Effector memory CD8-positive, alpha-beta T cell (primary cell): Measurements from ENCODE around the gene UPP1.
A peak's percentile ranks its signal among the peaks of the same experiment; 100 is the strongest.

Experiments used
- ATAC-seq: fragments of 150-1000 bp; cut with Tn5 transposase; replicated peaks from 2 replicates; pipeline ENCODE4 v1.10.0; 2021; ENCODE audit warnings: mild to moderate bottlenecking, moderate library complexity
- DNase-seq, 3 experiments: peaks; one replicate each; pipeline ENCODE4 v3.0.0; 2021
- H3K27ac Mint-ChIP-seq, 2 donors: one replicate each; pipeline ENCODE4 v1.8.0; 2022; ENCODE audit warnings: mild to moderate bottlenecking in 2 of 2, mixed read lengths in 2 of 2, moderate library complexity in 2 of 2
- H3K27me3 Mint-ChIP-seq, 2 donors: one replicate each; pipeline ENCODE4 v1.8.0; 2022; ENCODE audit warnings: mixed read lengths in 2 of 2
- H3K36me3 Mint-ChIP-seq: one replicate; pipeline ENCODE4 v1.8.0; 2022; ENCODE audit warnings: mild to moderate bottlenecking, moderate library complexity, mixed read lengths; ENCODE audit not compliant: insufficient read depth
- H3K4me1 Mint-ChIP-seq, 2 donors: one replicate each; pipeline ENCODE4 v1.8.0; 2022; ENCODE audit warnings: low read depth in 2 of 2, mixed read lengths in 2 of 2
- H3K4me3 Mint-ChIP-seq, 2 donors: one replicate each; pipeline ENCODE4 v1.8.0; 2022; ENCODE audit warnings: mild to moderate bottlenecking in 2 of 2, mixed read lengths in 2 of 2, moderate library complexity in 2 of 2
- H3K9me3 Mint-ChIP-seq, 2 donors: one replicate each; pipeline ENCODE4 v1.8.0; 2022; ENCODE audit warnings: mixed read lengths in 2 of 2

The UPP1 gene

DNA sequence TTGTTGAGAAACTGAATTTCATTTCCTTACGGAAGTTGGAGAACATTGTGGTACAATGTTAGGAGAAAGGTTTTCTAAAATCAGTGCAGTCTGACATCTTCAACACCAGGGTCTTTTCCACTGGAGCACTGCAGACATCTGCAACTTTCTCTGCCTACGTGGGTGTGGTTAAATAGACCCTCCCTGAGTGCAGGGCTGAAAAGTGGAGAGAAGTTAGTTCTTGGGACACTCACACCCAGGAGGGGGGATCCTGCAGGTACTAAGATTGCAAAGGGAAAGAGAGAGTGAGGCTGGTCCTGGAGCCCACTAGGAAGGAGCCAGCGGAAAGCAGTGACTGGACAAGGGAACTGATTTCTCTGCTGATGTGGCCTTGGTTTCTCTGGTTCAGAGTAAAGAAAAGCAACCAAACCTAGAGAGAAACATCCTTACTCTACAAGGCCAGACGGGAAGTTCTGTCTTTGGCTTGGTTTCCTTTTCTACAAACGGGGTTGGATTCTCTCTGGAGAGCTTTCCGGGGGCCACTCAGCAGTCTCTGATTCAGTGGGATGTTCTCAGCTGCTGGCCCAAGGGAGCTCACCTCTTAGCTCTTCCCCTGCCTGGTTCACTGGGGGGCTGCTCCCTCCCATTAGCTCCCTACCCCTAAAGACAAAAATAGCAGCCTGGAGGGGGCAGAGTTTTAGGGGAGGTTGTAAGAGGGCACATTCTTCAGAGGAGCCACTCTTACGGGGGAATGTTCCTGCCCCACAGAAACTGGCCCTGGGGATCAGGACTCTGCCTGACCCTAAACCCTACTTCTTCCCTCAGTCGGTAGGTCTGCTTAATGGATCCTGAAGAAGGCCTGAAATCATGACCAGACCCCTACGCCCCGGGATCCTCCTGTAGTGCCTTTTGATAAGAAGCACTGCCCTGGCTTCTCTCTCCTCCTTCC is 2.7 kb downstream of the UPP1 start:
- Mint-ChIP-seq H3K9me3 (no peaks in the 10 kb centered on the region), H3K36me3 (peaks cover 89% of the 10 kb centered on the region), H3K27ac (peak overlapping the region; percentile 68 to 86), H3K27me3 (no peaks in the 10 kb centered on the region), H3K4me3 (peak overlapping the region; percentile 92 to 95), H3K4me1 (peaks cover 70 to 74% of the 10 kb centered on the region in 2 donors)
- ATAC-seq: no peak
- DNase-seq: no peak

DNA sequence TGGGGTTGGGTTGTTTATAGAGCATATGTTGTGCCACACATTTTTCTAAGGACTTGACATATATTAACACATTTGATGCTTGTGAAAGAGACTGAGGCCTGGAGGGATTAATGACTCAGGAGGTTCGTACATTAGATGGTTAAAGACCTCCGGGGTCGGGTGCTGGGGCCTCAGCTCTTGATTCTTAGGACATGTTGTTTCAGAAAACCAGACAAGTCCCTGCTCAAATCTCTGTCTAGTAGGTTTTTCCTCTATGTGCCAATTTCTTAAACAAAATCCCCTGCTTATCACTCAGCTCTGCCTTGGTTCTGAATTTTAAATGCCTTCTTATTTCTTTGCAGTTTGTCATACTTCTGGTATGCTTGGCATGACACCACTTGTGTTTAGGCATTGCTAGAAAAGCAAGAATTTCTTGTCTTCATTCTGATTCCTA is 5.8 kb downstream of the UPP1 start:
- peak overlapping the region; percentile 28 to 36 for H3K4me3 Mint-ChIP-seq
- H3K4me1 Mint-ChIP-seq: peaks cover 82 to 91% of the 10 kb centered on the region in 2 donors
- DNase-seq: no peak
- no peaks in the 10 kb centered on the region for H3K27me3 Mint-ChIP-seq
- H3K27ac Mint-ChIP-seq: peak overlapping the region; percentile 94 to 96
- no peak for ATAC-seq
- no peaks in the 10 kb centered on the region for H3K9me3 Mint-ChIP-seq
- peaks cover 89% of the 10 kb centered on the region for H3K36me3 Mint-ChIP-seq

DNA sequence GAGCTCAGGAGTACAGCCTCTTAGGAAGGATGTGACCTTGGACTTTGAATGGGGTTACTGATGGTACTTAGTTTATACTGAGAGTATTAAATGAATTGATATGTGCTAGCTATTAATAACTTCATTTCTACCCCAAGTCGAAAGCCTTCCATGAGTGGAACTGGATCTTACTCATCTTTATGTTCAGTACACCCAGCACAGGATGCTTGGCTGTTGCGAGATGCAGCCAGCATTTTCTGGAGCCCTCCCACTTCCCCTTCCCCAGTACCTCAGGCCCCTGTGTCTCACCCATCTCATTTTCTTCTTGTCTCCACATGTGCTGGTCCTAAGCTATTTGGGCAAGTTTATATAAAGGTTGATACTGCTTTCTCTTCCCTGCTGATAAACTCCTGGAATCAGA is 7.2 kb downstream of the UPP1 start:
- Mint-ChIP-seq H3K4me1 (peaks cover 73 to 81% of the 10 kb centered on the region in 2 donors), H3K27ac (peak overlapping the region; percentile 94 to 96), H3K27me3 (no peaks in the 10 kb centered on the region), H3K9me3 (no peaks in the 10 kb centered on the region), H3K36me3 (peaks cover 88% of the 10 kb centered on the region), H3K4me3 (peak overlapping the region; percentile 67 to 77)
- ATAC-seq (peak; percentile 33), DNase-seq (no peak)

DNA sequence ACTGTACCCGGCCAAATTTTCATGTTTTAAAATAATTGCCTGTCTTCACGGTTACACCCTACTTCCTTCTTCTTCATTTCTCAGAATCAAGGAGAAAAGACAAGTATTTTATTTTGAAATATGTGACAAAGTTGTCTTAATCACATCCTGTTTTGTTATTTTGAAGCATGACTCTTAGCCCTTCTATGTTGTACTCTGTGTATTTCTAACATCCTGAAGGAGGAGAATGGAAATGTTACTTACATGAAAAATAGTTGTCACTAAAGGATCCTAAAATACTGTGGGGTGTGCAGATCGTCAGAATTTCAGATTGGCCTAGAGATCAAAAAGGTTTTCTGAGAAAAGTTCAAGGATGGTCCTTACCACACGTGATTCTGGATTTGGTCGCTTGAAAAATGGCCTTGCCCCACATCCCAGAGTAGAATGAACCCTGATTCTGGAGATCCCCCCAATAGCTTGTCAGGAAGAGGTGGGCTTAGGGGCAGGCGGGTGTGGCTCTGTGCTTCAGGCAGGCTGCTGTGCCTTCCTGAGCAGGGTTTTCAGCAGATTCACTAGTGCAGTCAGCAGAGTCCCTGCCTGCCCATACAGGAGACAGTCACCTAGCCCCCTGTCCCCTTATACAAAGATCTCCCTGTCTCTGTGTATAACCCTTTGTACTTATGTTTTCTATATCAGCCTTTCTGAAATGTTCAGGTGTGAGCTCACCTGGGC is 8.6 kb downstream of the UPP1 start:
- ATAC-seq (peak; percentile 56), DNase-seq (no peak)
- Mint-ChIP-seq H3K4me1 (peaks cover 72 to 78% of the 10 kb centered on the region in 2 donors), H3K36me3 (peaks cover 88% of the 10 kb centered on the region), H3K4me3 (peak overlapping the region; percentile 59 to 77), H3K27ac (peak overlapping the region; percentile 94 to 96), H3K9me3 (no peaks in the 10 kb centered on the region), H3K27me3 (no peaks in the 10 kb centered on the region)

DNA sequence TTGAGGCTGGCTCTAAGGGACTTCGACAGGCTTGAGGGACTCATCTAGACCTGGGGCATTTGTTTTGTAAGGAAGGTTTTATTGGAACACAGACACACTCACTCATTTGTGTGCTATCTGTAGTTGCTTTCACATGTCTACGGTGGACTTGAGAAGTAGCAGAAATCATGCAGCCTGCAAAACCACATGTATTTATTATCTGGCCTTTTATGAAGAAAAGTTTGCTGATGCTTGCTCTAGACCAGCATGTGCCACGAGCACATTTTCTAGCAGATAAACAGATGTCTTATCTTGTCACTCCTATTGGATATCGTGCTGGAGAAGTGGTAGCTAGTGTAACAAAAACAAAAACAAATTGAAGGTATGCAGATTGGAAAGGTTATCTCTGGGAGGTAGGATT is 9.8 kb downstream of the UPP1 start:
- Mint-ChIP-seq H3K9me3 (no peaks in the 10 kb centered on the region), H3K27ac (peak overlapping the region; percentile 94 to 96), H3K36me3 (peaks cover 88% of the 10 kb centered on the region), H3K4me1 (peaks cover 64 to 74% of the 10 kb centered on the region in 2 donors), H3K27me3 (no peaks in the 10 kb centered on the region), H3K4me3 (peak overlapping the region; percentile 59 to 77)
- DNase-seq: no peak
- ATAC-seq: no peak

DNA sequence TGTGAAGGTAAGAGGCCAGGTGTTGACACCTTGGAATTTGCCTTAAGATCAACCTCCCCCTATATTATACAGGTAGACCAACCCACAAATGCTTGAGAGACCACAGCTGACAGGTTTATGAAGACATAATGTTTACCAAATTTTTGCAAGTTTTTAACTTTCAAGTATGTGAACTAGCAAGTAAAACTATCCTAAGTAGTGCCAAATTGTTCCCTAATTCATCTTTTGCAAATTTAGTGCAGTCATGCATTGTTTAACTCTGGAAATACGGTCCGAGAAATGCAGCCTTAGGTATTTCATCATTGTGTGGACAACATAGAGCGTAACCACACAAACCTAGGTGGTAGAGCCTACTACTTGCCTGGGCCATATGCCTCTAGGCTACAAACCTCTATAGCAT is 10.7 kb downstream of the UPP1 start:
- DNase-seq: no peak
- Mint-ChIP-seq H3K27me3 (no peaks in the 10 kb centered on the region), H3K4me3 (peak overlapping the region in 1 of 2 donors; percentile 77), H3K9me3 (no peaks in the 10 kb centered on the region), H3K27ac (peak overlapping the region; percentile 73 to 96), H3K4me1 (peaks cover 64 to 69% of the 10 kb centered on the region in 2 donors), H3K36me3 (peaks cover 88% of the 10 kb centered on the region)
- no peak for ATAC-seq

DNA sequence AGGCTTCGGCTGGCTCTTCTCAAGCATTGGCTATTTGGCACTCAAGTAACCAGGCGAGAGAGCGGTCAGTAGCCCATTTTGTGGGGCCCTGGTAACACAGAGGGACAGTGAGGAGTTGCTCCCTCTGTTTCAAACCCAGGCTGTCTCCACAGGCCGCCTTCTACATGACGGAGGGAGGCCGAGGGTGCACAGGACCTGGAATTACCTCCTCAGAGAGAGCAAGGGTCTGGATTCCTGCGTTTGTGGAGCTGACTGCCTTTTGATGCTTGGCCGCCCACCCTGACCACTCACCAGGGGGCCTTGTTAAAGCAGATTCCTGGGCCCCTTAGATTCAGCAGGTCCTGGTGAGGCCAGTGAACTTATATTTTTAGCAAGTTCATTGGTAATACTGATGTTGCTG is 12.3 kb downstream of the UPP1 start:
- Mint-ChIP-seq H3K27me3 (no peaks in the 10 kb centered on the region), H3K27ac (peak overlapping the region in 1 of 2 donors; percentile 92), H3K4me1 (peaks cover 51 to 55% of the 10 kb centered on the region in 2 donors)

DNA sequence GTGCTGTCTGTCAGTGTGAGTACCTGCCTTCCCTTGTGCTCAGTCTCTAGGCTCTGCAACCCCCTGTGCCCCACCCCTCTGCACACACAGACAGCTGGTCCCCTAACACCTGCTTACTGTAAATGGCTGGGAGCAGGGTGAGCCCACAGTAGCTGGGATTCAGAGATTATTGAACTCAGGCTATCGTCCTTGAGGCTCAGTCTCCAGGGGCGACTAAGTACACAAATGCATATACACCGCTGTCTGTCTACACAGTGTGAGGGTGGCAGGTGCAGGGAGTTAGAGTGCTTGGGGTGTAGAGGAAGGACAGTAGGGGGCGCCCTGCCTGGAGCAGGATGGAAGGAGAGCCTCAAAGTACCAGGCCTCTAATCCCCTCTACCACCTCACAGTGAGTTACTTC is 12.9 kb downstream of the UPP1 start:
- no peaks in the 10 kb centered on the region for H3K9me3 Mint-ChIP-seq
- H3K36me3 Mint-ChIP-seq: peaks cover 90% of the 10 kb centered on the region
- DNase-seq: no peak
- no peak overlapping the region for H3K4me3 Mint-ChIP-seq
- peak overlapping the region; percentile 92 for H3K27ac Mint-ChIP-seq
- H3K4me1 Mint-ChIP-seq: peaks cover 45 to 50% of the 10 kb centered on the region in 2 donors
- ATAC-seq: peak; percentile 41
- H3K27me3 Mint-ChIP-seq: no peaks in the 10 kb centered on the region

More for the DNA sequence above, 12.3 kb downstream of the UPP1 start:
- Mint-ChIP-seq H3K36me3 (peaks cover 89% of the 10 kb centered on the region), H3K9me3 (no peaks in the 10 kb centered on the region), H3K4me3 (no peak overlapping the region)
- no peak for ATAC-seq
- DNase-seq: no peak

DNA sequence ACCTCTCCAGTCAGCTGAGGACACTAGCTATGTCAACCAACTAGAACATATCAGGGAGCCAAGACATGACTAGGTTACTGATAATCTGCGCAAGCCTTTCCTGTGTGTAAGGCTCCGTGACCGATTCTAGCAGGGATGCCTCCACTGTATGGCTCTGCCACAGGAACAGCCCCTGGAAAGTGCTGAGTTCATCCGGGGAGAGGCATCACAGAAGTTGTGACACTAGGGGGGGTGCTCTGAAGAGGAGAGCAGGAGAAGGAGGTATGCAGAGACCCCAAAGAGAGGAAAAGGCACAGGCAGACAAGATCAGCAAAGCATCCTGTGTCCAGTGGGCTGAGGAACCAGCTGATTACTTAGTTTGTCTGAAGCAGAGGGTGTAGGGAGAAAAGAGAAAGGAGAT is 13.5 kb downstream of the UPP1 start:
- H3K9me3 Mint-ChIP-seq: no peaks in the 10 kb centered on the region
- H3K4me3 Mint-ChIP-seq: no peak overlapping the region
- H3K36me3 Mint-ChIP-seq: peaks cover 91% of the 10 kb centered on the region
- peaks cover 41 to 47% of the 10 kb centered on the region in 2 donors for H3K4me1 Mint-ChIP-seq
- H3K27ac Mint-ChIP-seq: peak overlapping the region; percentile 92
- ATAC-seq (no peak), DNase-seq (no peak)
- no peaks in the 10 kb centered on the region for H3K27me3 Mint-ChIP-seq

DNA sequence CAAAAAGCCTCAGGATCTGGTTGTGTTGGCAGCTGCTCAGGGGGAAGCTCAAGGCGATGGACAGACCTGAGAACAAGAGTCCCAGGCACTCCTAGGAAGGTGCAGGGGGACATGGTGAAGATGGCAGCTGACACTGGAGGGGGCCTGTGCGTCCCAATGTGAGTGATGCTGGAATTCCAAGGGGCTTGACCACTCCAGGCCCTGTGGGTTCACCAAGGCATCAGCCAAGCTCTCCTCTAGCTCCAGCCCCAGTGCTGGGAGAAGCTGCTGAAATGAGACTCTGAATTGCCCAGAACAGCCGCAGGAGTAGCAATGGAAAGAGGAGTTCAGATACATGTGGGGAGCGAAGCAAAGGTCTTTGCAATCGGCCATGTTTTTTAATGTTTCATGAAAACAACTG is 16.0 kb downstream of the UPP1 start:
- Mint-ChIP-seq H3K27ac (peak overlapping the region; percentile 77 to 92), H3K4me3 (no peak overlapping the region), H3K4me1 (peaks cover 22 to 28% of the 10 kb centered on the region in 2 donors), H3K36me3 (peaks cover 95% of the 10 kb centered on the region), H3K27me3 (no peaks in the 10 kb centered on the region), H3K9me3 (no peaks in the 10 kb centered on the region)
- ATAC-seq (no peak), DNase-seq (no peak)

DNA sequence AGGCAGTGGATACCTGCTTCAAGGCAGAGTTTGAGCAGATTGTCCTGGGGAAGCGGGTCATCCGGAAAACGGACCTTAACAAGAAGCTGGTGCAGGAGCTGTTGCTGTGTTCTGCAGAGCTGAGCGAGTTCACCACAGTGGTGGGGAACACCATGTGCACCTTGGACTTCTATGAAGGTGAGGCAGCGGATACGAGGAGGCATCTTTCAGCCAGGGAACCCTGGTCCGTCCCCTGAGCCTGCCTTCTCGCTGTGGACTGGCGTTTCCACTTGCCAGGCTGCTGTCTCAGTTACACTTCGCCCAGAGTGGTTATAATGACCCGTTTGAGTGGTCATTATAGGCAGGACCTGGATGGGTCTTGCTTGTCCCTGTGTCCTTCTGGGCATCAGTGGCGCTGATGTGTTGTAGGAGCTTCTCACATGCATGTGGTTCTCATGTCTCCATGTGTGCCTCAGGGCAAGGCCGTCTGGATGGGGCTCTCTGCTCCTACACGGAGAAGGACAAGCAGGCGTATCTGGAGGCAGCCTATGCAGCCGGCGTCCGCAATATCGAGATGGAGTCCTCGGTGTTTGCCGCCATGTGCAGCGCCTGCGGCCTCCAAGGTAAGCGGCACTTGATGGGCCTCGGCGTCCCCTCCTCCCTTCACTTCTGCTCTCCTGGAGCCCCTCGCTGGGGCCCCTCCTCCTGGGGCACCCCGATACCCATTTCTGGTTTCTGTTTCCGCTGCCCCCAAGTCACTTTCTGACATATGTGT is 18.0 kb downstream of the UPP1 start:
- peak overlapping the region; percentile 52 to 74 for H3K27ac Mint-ChIP-seq
- H3K9me3 Mint-ChIP-seq: no peaks in the 10 kb centered on the region
- no peak for DNase-seq
- peaks cover 81% of the 10 kb centered on the region for H3K36me3 Mint-ChIP-seq
- no peaks in the 10 kb centered on the region for H3K27me3 Mint-ChIP-seq
- no peak for ATAC-seq
- H3K4me1 Mint-ChIP-seq: peaks cover 22 to 28% of the 10 kb centered on the region in 2 donors
- H3K4me3 Mint-ChIP-seq: no peak overlapping the region

DNA sequence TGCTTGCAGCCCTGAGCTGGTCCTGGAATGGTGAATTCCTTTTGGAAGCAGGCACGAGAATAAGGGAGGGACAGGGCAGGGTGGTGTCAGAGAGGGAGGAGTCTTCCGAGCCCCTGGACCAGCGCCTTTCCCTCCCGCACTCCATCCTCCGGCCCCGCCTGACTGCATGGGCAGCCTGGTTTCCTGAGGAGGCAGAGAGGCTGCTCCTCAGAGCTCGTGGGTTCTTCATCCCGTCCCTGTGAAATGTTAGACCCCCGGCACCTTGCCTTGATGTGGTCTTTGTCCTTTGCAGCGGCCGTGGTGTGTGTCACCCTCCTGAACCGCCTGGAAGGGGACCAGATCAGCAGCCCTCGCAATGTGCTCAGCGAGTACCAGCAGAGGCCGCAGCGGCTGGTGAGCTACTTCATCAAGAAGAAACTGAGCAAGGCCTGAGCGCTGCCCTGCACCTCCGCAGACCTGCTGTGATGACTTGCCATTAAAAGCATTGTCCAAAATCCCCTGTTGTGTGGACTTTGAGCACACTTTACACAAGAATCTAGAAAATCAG is 18.9 kb downstream of the UPP1 start:
- no peak overlapping the region for H3K4me3 Mint-ChIP-seq
- H3K9me3 Mint-ChIP-seq: no peaks in the 10 kb centered on the region
- peak overlapping the region in 1 of 2 donors; percentile 52 for H3K27ac Mint-ChIP-seq
- H3K4me1 Mint-ChIP-seq: peaks cover 15 to 23% of the 10 kb centered on the region in 2 donors
- H3K36me3 Mint-ChIP-seq: peaks cover 74% of the 10 kb centered on the region
- no peak for ATAC-seq
- no peak for DNase-seq
- H3K27me3 Mint-ChIP-seq: no peaks in the 10 kb centered on the region
